GM06990 (cell line): Measurements from ENCODE around the gene CIZ1.

Experiments
- DNase-seq: peaks from one replicate; pipeline ENCODE4 v3.0.0-alpha.2; 2011; ENCODE audit not compliant: insufficient read length; ENCODE audit errors: extremely low read depth
- H3K27me3 ChIP-seq: replicated peaks from 2 replicates; pipeline ENCODE4 v1.6.0; 2011; ENCODE audit warnings: low read length; ENCODE audit not compliant: control insufficient read depth, insufficient read depth
- H3K36me3 ChIP-seq: 2 replicates; pipeline ENCODE4 v1.5.1; 2011; ENCODE audit warnings: low read length; ENCODE audit not compliant: control insufficient read depth, insufficient read depth
- H3K4me3 ChIP-seq: replicated peaks from 2 replicates; pipeline ENCODE4 v1.5.1; 2011; ENCODE audit warnings: low read depth, mild to moderate bottlenecking, control low read depth, low read length
- CTCF ChIP-seq: IDR thresholded peaks from 2 replicates; pipeline ENCODE4 v1.5.1; 2011; ENCODE audit warnings: low read length, control low read depth, mild to moderate bottlenecking, inconsistent platforms; ENCODE audit not compliant: insufficient read depth, poor library complexity, severe bottlenecking

CIZ1 gene

DNA sequence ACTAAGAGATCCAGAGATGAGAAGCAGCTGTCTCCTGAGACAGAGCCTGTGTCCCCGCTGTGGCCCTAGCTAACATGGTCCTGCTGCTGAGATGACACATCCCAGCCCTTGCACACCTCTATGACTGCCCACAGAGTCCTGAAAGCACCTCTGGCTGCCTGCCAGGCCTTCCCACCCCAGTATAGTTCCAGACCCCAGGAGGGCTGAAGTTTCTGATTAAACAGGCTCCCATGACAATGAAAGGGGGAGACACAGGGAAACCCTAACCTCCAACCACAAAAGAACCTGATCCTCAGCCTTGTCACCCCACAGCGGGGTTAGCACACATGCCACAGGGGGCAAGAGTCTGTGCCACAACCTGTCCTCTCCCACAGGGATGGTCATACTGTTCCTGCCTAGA, 15.6 kb downstream of the CIZ1 start:
- peaks cover 38% of the 10 kb centered on the region for H3K36me3 ChIP-seq
- DNase-seq, result no peak
- no peak for TF ChIP-seq CTCF
- H3K27me3 ChIP-seq, result no peaks in the 10 kb centered on the region
- no peak overlapping the region for H3K4me3 ChIP-seq

DNA sequence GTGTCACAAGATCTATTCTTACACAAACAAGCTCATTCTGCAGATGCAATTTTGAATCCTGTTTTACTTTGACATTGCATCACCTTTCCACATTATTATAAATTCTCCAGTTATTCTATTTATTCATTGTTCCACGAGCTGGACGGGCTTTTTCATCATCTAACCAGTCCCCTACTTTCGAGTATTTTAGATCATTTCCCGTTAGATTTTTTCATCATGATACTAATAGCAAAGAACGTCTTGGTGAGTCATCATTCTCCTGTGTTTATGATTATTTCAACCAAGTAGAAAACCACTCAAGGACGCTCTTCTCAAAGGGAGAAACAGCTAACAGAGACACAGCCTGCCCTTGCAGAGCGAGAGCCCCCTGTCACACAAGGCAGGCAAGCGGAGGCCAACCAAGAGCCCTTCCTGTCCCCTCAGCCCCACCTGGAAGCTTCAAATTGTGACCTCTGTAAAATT, 16.2 kb downstream of the CIZ1 start:
- no peak overlapping the region for H3K4me3 ChIP-seq
- H3K36me3 ChIP-seq, result peaks cover 32% of the 10 kb centered on the region
- DNase-seq, result no peak
- no peaks in the 10 kb centered on the region for H3K27me3 ChIP-seq
- TF ChIP-seq CTCF, result no peak

DNA sequence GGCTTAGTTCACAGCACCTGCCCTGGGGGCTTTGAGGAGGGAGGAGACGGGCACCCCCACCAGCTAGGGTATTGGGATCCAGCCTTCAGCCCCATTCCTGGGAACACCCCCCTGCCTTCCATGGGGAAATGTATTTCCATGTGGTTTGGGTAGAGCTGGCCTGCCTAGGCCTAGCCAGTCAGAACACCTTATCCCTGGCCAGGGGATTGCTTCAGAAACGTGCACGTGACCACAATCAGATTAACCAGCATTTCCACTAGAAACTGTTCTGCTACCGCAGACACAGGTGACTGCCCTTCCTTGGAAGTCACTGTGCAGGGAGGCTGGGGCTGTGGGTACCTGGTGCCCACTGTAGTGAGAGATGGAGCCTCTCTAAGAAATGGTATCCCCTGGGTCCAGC, 17.3 kb downstream of the CIZ1 start:
- no peak for TF ChIP-seq CTCF
- Histone ChIP-seq H3K4me3 (no peak overlapping the region), H3K27me3 (no peaks in the 10 kb centered on the region), H3K36me3 (peaks cover 32% of the 10 kb centered on the region)
- DNase-seq, result no peak

- H3K36me3 ChIP-seq, result peaks cover 28% of the 10 kb centered on the region
- H3K27me3 ChIP-seq, result no peaks in the 10 kb centered on the region
- no peak for DNase-seq
Measured at GRCh38 chr9:128169925-128170324, 21.4 kb downstream of the CIZ1 start.

GRCh38 chr9:128169492-128169891, 21.9 kb downstream of the CIZ1 start:
- peaks cover 28% of the 10 kb centered on the region for H3K36me3 ChIP-seq
- no peak overlapping the region for H3K4me3 ChIP-seq
- TF ChIP-seq CTCF, result no peak
- DNase-seq, result no peak
- no peaks in the 10 kb centered on the region for H3K27me3 ChIP-seq

More at GRCh38 chr9:128169925-128170324, 21.4 kb downstream of the CIZ1 start:
- H3K4me3 ChIP-seq, result no peak overlapping the region
- no peak for TF ChIP-seq CTCF

- peaks cover 27% of the 10 kb centered on the region for H3K36me3 ChIP-seq
- no peaks in the 10 kb centered on the region for H3K27me3 ChIP-seq
- H3K4me3 ChIP-seq, result no peak overlapping the region
- DNase-seq, result no peak
- no peak for TF ChIP-seq CTCF
Measured at GRCh38 chr9:128168731-128169308, 22.6 kb downstream of the CIZ1 start.
